ENCODE measurements around the gene RAB40C.

RAB40C gene

DNA sequence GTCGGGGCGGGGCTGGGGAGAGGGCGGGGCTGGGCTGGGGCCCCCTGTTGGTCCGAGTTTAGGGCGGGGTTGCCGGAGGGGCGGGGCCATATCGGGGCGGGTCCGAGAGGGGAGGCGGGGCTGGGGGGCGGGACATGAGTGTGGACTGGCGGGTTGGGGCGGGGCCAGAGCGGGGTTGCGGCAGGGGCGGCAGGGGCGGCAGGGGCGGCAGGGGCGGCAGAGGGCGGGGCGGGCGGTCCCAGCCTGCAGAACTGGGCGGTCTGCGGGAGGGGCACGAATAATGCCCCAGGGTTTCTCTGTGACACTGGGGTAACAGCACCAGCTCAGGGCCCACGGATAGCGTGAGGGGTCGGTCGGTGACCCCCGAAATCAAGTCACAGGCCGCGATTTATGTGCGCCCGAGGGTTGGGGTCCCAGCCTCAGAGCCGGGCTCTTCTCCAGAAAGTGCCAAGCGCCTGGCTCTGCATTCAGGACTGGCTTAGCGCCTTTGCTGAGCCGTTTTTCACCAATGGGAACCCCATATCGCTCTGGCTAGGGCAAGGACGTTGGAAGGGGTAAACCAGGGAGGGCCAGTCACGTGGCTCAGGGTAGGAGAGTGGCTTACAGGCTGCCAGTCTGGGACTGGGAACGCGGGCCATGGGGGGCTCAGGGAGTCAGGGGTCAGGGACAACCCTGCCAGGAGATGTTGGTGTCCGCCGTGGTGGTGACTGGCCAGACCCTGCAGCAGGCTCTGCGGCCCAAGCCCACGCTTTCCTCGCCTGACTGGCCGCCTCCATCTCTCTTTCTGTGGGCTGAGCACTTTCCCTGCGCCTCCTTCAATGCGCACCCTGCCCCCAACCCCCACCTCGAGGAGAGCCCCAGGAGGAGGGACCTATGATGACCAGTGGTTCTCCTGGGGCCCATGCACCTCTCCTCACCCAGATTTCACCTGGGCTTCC, 47.5 kb downstream of the RAB40C start:
- peak overlapping the region; percentile 85 for H3K9ac ChIP-seq (ENCODE audit: insufficient read length)
- no peak for DNase-seq (ENCODE audit: low read depth, low spot score)
- H3K27ac ChIP-seq, result no peak overlapping the region
- TF ChIP-seq FOXP2 (optimal IDR thresholded peaks at IDR 0.05; ENCODE audit: control extremely low read depth, extremely low read length, insufficient read depth) (no peak), EZH2 (IDR thresholded peaks at IDR 0.05) (no peak), POLR2AphosphoS5 (IDR thresholded peaks at IDR 0.05; ENCODE audit: borderline replicate concordance, low read depth, low read length) (no peak)
- H3K9me3 ChIP-seq (ENCODE audit: low read depth, low read length), result no peaks in the 10 kb centered on the region
- no peaks in the 10 kb centered on the region for H3K36me3 ChIP-seq (ENCODE audit: insufficient read depth, low read length)
- peak overlapping the region; percentile 99 for H3K4me3 ChIP-seq

DNA sequence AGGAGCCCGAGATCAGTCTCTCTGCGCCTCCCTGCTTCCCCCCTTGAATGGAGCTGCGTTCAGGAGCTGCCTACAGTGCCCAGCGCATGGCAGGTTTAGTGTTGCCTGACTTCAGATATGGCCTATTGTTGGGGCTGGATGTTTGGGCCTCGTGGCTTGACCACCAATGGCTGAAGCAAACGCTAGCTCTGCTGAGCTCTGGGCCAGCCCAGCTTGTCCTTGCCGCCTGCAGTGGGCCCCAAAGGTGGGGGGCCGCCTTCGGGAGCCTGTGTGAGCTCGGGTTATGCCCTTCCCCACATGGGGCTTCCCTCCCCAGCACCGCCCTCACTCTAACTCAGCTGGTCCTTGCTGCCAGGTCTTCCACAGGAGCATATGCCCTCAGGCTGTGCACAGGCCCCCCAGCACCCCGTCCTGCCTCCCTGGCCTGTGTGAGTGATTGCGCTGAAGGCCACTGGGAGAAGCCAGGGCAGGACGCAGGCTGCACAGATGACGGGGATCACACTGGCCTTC, 48.2 kb downstream of the RAB40C start:
- Histone ChIP-seq H3K4me3 (no peak overlapping the region), H3K9me3 (ENCODE audit: low read depth, low read length) (no peaks in the 10 kb centered on the region), H3K27ac (no peak overlapping the region), H3K36me3 (ENCODE audit: insufficient read depth, low read length) (no peaks in the 10 kb centered on the region), H3K9ac (ENCODE audit: insufficient read length) (no peak overlapping the region)
- no peak for DNase-seq (ENCODE audit: low read depth, low spot score)
- TF ChIP-seq FOXP2 (optimal IDR thresholded peaks at IDR 0.05; ENCODE audit: control extremely low read depth, extremely low read length, insufficient read depth), result no peak
- no peak for TF ChIP-seq POLR2AphosphoS5 (IDR thresholded peaks at IDR 0.05; ENCODE audit: borderline replicate concordance, low read depth, low read length)
- no peak for TF ChIP-seq EZH2 (IDR thresholded peaks at IDR 0.05)

DNA sequence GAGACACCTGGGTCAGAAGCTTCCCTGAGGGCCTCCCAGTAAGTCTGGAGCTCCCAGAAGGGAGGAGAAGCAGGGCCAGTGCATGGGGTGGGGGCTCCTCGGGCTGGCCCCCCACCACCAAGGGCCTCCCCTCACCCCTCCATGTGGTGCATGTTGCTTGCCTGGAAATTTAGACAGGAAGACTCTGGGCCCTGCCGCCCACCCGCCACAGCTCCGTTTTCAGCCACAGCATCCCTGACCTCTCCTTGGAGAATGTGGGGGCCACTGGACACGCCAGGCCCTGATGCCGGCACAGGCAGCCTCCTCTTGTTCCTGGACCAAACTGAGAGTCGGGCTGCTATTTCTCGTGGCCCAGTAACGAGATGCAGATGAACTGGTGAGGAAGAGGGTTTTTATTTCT, 49.0 kb downstream of the RAB40C start:
- no peak overlapping the region for H3K4me3 ChIP-seq
- H3K9ac ChIP-seq (ENCODE audit: insufficient read length), result no peak overlapping the region
- no peaks in the 10 kb centered on the region for H3K36me3 ChIP-seq (ENCODE audit: insufficient read depth, low read length)
- peak overlapping the region; percentile 51; the same call in 1 of the 2 replicates for H3K27ac ChIP-seq
- H3K9me3 ChIP-seq (ENCODE audit: low read depth, low read length), result no peaks in the 10 kb centered on the region
- DNase-seq (ENCODE audit: low read depth, low spot score), result no peak
- no peak for TF ChIP-seq EZH2 (IDR thresholded peaks at IDR 0.05)
- no peak for TF ChIP-seq POLR2AphosphoS5 (IDR thresholded peaks at IDR 0.05; ENCODE audit: borderline replicate concordance, low read depth, low read length)
- no peak for TF ChIP-seq FOXP2 (optimal IDR thresholded peaks at IDR 0.05; ENCODE audit: control extremely low read depth, extremely low read length, insufficient read depth)

DNA sequence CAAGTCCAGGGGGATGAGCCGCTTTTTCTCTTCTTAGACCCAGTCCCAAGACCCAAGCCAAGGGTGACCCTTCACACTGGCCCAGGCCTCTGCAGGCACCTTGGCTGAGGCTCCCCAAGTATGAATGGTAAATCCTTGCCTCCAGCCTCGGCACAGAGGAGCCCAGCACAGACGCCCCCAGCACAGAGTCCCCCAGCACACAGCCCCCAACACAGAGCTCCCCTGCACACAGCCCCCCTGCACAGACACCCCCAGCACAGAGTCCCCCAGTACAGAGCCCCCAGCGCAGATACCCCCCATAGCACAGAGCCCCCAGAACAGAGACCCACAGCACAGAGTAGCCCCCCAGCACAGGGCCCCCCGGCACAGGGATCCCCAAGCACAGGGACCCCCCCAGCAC, 50.7 kb downstream of the RAB40C start:
- H3K9me3 ChIP-seq (ENCODE audit: low read depth, low read length), result no peaks in the 10 kb centered on the region
- H3K36me3 ChIP-seq (ENCODE audit: insufficient read depth, low read length), result no peaks in the 10 kb centered on the region
- H3K27ac ChIP-seq, result no peak overlapping the region
- no peak for TF ChIP-seq POLR2AphosphoS5 (IDR thresholded peaks at IDR 0.05; ENCODE audit: borderline replicate concordance, low read depth, low read length)
- no peak for TF ChIP-seq FOXP2 (optimal IDR thresholded peaks at IDR 0.05; ENCODE audit: control extremely low read depth, extremely low read length, insufficient read depth)
- no peak for TF ChIP-seq EZH2 (IDR thresholded peaks at IDR 0.05)
- no peak overlapping the region for H3K9ac ChIP-seq (ENCODE audit: insufficient read length)
- H3K4me3 ChIP-seq, result no peak overlapping the region
- no peak for DNase-seq (ENCODE audit: low read depth, low spot score)

DNA sequence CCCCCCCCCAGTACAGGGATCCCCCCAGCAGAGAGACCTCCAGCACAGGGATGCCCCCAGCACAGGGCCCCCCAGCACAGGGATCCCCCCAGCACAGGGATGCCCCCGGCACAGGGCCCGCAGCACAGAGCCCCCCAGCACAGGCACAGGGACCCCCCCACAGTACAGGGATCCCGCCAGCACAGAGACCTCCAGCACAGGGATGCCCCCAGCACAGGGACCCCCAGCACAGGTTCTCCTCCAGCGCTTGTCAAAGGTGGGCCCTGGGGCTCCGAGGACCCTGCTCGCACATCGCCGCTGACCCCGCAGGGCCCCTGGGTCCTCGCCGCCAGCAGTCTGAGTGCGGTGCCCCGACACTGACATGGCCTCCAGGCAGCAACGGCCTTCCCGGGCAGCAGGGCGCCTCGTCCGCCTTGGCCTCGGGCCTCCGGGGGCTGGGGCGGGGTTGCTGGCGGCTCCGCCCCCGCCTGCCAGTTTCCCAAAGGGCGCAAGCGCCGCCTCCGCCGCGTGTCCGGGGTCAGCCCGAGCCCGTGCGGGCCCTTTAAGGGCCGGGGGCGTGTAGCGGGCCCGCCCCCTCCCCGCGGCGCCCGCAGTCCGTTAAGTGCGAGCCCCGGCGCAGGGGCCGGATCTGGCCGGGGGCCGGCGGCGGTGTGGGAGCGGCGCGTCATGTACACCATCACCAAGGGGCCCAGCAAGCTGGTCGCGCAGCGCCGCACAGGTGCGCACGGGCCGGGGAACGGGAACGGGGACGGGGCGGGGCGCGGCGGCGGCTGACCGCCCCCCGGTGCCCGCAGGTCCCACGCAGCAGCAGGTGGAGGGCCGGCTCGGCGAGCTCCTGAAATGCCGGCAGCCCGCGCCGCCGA, 51.7 kb downstream of the RAB40C start, which contains the start of gene MCRIP2:
Gene MCRIP2 (plus strand): TSS at position 503 of the 863 bp plus-strand sequence. CDS start 164 bp downstream, at position 667.
- TF ChIP-seq EZH2 (IDR thresholded peaks at IDR 0.05), result no peak
- TF ChIP-seq POLR2AphosphoS5 (IDR thresholded peaks at IDR 0.05; ENCODE audit: borderline replicate concordance, low read depth, low read length), result peak; percentile 48; the same call in 1 of the 2 replicates
- TF ChIP-seq FOXP2 (optimal IDR thresholded peaks at IDR 0.05; ENCODE audit: control extremely low read depth, extremely low read length, insufficient read depth), result no peak
- Histone ChIP-seq H3K4me3 (peak within 1 kb of the TSS; percentile 85), H3K27ac (no peak within 1 kb of the TSS), H3K36me3 (ENCODE audit: insufficient read depth, low read length) (no peaks in the 10 kb centered on the region), H3K9ac (ENCODE audit: insufficient read length) (peak within 1 kb of the TSS; percentile 65), H3K9me3 (ENCODE audit: low read depth, low read length) (no peaks in the 10 kb centered on the region)
- no peak for DNase-seq (ENCODE audit: low read depth, low spot score)

DNA sequence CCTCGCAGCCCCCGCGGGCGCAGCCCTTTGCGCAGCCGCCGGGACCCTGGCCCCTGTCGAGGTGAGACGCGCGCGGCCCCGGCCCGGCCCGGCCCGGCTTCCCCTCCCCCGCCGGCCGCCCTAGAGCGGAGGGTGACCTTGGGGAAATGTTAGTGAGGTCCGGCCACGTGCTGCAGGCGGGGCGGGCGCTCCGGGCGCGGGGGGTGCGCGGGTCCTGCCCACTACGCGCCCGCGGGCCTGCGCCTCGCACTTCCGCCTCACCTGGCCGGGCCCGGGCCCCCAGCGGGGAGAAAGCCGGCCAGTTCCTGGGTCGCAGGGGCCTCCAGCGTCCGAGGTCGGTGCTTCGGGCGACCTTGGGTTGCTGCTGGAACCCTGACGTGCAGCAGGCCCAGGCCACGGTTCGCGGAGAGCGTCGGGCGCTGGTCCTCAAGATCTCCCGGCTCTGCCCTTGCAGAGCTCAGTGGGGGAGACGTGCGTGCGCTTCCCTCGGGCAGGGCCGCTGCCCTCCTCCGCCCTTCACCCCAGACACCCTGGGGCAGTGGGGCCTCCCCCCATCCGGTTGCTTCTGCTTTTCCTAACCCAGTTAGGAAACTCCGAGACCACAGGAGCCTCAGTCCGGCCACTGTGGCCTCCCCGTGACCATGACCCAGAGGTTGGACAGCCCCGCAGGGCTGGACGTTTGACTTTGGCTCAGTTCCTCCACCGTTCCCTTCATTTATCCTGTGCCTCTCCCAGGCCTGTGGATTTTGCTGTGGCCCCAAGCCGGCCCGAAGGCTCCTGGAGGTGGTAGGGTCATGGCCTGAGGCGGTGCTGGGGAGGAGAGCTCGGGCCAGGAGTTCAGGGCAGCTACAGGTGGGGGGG, 52.6 kb downstream of the RAB40C start:
- Histone ChIP-seq H3K9me3 (ENCODE audit: low read depth, low read length) (no peaks in the 10 kb centered on the region), H3K27ac (no peak overlapping the region), H3K36me3 (ENCODE audit: insufficient read depth, low read length) (no peaks in the 10 kb centered on the region), H3K9ac (ENCODE audit: insufficient read length) (peak overlapping the region; percentile 65), H3K4me3 (peak overlapping the region; percentile 85)
- TF ChIP-seq FOXP2 (optimal IDR thresholded peaks at IDR 0.05; ENCODE audit: control extremely low read depth, extremely low read length, insufficient read depth) (no peak), POLR2AphosphoS5 (IDR thresholded peaks at IDR 0.05; ENCODE audit: borderline replicate concordance, low read depth, low read length) (no peak; the same call in 1 of the 2 replicates), EZH2 (IDR thresholded peaks at IDR 0.05) (no peak)
- DNase-seq (ENCODE audit: low read depth, low spot score), result no peak

DNA sequence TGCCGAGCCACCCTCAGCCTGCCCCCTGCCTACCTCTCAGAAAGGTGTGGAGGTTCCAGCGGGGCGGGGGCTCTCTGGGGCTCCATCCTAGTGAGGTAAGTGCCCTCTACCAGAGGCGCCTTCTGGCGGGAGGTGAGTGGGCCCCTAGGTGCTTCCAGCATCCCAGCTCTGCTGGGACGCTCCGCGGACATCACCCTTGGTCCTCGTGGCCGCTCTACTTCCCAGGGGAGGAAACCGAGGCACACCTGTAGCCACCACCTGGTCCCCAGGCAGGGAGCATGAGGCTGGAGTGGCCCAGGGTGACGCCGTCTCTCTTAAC, 53.1 kb downstream of the RAB40C start:
- no peak overlapping the region for H3K27ac ChIP-seq
- peak overlapping the region; percentile 85 for H3K4me3 ChIP-seq
- H3K9ac ChIP-seq (ENCODE audit: insufficient read length), result no peak overlapping the region

More for the DNA sequence above, 53.1 kb downstream of the RAB40C start:
- Histone ChIP-seq H3K9me3 (ENCODE audit: low read depth, low read length) (no peaks in the 10 kb centered on the region), H3K36me3 (ENCODE audit: insufficient read depth, low read length) (no peaks in the 10 kb centered on the region)
- no peak for DNase-seq (ENCODE audit: low read depth, low spot score)
- no peak for TF ChIP-seq EZH2 (IDR thresholded peaks at IDR 0.05)
- TF ChIP-seq POLR2AphosphoS5 (IDR thresholded peaks at IDR 0.05; ENCODE audit: borderline replicate concordance, low read depth, low read length), result no peak
- no peak for TF ChIP-seq FOXP2 (optimal IDR thresholded peaks at IDR 0.05; ENCODE audit: control extremely low read depth, extremely low read length, insufficient read depth)
